Stimulated activated naive CD4-positive, alpha-beta T cell (primary cell): ENCODE measurements around the gene FILIP1.
"Not testable (repeated sequence)": the region's sequence is repeated elsewhere in the genome, so short reads cannot be mapped to it uniquely, and the experiment has no call there.

Source experiments
- DNase-seq, 6 experiments: peaks; one replicate each; lab custom pipeline; 2025; lab: John Stamatoyannopoulos, UW

Gene FILIP1

DNA sequence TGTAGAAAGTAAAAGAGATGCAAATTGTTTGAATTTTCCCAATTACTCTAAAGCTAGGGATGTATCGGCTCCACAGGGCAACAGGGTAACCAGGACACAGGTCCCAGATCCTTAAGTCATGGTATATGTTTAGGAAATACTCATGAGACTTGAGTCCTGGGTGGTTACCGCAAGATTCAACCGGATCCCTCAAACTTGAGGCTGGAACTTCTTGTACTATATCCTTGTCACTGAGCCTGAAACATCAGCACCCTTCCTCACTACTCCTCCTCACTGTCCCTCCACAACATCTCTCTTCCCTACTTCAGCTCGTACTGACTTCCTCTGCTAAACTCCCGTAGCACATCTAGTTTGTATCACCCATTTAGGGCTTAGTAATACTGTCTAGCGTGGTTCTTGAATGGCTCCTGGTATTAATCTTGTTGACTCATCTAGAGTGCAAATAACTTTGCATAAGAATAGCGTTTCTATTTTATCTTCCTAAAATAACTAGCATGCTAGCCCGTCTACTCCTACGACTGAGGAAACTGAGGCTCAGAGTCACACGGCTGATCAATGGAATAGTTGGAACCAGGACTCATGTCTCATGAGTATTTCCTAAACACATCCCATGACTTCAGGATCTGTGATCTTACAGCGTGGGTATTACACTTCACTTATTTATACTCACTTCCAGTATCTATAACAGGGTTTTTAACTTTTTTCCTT lies 72.1 kb downstream of the FILIP1 start:
- DNase-seq, result no peak

DNA sequence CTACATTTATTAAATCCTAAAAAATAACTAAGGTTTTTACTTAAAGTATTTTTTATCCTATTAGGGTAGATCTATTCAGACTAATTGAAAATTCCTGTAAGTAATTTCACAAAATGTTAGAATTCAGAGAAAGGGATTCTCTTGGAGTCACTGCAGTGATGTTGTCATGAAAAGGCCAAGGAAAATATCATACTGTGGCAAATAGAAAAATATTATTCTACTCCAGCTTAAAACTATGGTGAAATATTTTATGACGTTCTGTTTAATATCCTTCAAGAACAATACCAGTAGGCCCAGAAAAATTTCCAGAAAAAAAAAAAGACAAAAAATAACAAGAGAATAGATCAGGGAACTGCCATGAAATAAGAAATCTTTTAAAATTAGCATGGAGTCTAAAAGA lies 73.6 kb downstream of the FILIP1 start:
- DNase-seq, result no peak

GRCh38 chr6:75419416-75419815 lies 74.2 kb downstream of the FILIP1 start:
- no peak for DNase-seq

- DNase-seq, result no peak
Observed at GRCh38 chr6:75418233-75418632, 75.4 kb downstream of the FILIP1 start.

- DNase-seq, result no peak
Observed at GRCh38 chr6:75416443-75416842, 77.2 kb downstream of the FILIP1 start.

GRCh38 chr6:75415804-75416203 lies 77.8 kb downstream of the FILIP1 start:
- DNase-seq, result no peak

DNA sequence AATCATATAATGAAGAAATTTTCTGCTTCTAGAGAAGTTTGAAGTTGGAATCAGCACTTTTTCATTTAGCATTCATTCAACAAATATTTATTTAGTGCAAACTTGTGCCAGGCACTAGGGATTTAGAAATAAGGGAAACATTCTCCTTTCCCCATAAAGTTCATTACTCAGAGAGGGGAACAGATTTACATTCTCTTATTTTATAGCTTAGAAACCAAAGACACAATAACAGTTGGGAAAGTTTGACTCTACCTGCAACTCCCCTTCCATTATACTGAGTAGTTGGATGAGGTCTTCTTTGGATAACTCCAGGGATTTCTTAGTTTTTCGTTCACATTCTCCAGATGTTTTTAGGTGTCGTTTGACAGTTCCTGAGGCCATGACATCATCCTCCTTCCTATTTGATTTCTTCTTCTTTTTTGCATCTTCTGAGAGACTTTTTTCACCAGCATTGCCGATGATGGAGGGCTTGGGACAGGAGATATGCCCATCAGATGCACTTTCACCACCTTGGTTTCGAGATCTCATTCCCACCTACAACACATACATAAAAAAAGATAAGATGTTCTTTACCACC lies 79.1 kb downstream of the FILIP1 start:
- no peak for DNase-seq

DNA sequence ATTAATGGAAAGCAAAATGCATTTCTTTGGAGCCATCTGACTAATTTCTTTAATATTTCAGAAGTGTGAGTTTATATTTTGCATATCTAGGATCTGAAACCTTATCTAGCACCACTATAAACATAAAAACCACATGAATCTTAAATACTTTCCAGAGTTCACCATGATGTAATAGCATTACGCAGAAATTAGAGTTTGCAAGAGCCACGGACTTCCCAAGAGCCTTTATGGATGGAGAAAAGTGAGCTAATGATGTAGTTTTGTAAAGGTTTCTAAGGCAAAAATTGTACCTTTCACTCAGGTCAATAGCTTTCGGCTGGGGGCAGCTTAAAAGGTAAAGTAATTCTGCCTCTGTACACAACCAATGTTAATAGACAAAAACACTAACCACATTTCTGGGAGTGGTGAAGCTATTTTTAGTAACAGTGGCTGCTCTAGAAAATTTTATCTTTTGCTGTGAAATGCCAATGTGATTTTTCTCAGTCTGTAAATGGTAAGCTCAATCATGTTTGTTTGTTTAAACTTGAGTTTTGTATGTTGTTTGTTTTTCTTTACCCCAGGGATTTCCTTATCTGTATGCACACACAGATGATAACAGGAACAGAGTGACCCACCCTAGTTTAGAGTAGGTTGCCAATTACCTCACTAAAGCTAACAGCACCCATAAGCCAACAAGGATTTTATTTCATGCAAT lies 80.5 kb downstream of the FILIP1 start:
- no peak for DNase-seq

DNA sequence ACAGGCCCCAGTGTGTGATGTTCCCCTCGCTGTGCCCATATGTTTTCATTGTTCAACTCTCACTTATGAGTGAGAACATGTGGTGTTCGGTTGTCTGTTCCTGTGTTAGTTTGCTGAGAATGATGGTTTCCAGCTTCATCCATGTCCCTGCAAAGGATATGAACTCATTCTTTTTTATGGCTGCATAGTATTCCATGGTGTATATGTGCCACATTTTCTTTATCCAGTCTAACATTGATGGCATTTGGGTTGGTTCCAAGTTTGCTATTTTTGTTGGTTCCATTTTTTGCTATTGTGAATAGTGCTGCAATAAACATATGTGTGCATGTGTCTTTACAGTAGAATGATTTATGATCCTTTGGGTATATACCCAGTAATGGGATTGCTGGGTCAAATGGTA lies 83.0 kb downstream of the FILIP1 start:
- not testable (repeated sequence) for DNase-seq

GRCh38 chr6:75409928-75410327 lies 83.7 kb downstream of the FILIP1 start:
- DNase-seq, result no peak

DNA sequence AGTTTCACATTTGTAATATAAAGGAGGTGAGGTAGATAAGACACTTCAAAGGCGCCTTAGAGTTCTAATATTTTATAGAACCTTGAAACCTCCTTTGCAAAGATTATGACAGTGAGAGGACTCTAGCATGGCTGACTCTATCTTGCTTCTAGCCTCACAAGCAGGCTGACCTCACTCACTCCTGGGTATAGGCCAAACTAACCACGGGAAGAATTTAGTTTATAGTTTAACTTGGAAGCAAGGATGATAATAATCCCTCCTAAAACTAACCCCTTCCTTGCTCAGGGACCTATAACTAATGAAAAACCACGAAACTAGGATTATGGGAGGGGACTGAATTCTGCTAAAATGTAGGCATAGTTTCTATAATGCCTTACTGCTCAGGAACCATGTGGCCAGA lies 84.3 kb downstream of the FILIP1 start:
- no peak for DNase-seq

GRCh38 chr6:75403563-75404080 lies 90.0 kb downstream of the FILIP1 start:
- no peak for DNase-seq

GRCh38 chr6:75402296-75402695 lies 91.3 kb downstream of the FILIP1 start:
- no peak for DNase-seq

DNA sequence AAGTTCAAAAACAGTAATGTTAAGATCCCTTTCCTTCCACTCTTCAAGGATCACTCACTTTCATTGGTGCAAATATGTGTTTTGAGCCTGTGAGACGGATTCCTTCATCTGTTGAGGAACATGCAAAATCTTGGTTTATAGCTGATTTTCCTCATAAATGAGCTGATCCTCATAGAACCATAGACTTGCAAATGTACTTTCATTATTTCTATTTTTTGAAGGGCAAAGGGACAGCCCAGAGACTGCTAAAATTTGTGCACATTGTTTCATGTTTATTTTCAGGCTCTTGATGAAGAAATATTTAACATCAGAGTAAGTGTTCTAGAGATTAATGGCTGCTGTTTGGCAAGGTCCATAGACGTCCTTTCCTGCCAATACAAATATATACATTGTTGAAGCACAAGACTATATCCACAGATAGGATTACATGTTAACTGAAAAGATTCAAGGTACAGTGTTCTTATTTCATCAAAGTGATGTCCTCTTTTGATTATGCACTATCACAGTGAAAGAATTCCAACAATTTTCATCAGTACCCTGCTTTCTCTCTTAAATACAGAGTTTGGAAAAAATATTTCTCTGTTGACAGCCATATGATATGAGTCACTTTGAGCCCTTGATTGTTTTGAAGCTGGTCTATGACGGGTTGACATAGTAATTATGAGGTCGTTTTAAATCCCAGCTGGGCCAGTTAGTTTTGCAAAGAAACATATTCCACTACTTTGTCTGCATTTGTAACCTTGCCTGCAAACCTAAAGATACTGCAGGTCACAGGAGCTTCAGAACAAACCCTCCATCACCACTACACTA lies 95.7 kb downstream of the FILIP1 start:
- DNase-seq, result no peak

- no peak for DNase-seq
Observed at GRCh38 chr6:75397171-75397570, 96.4 kb downstream of the FILIP1 start.

DNA sequence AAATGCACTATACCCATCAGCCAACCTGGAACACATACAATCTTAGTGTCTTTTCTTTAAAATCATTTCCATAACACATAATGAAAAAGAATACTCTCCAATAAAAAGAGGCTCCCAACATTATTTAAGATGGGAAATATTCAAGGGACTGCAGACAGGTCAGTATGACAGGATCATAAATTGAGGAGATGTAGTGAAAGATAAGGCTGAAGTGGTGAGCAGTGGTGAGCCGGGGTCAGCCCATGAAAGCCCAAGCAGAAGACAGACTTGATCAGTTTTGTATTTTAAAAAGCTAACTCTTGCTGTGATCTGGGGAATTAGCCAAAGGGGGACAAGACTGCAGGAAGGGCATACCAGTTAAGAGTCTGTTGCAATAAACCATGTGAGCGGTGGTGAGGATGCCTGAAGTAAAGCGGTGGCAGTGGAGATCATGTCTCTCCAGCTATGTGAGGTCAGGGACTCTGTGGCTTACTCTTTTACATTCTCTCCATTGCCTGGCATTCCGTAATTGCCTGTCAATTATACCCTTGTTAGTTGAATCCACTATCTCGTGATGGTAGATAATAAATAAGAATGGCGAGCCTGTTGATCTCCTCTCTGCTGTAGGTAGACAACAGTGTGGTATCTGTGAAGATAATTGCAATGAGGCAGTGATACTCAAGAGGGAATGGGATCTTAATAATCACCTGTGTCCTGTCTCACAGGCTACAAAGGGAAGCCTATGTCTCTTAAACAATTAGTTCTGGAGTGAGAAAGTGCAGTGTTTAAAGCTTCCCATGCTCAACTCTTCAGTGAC lies 97.4 kb downstream of the FILIP1 start:
- no peak for DNase-seq

- DNase-seq, result no peak
Observed at GRCh38 chr6:75393806-75394205, 99.8 kb downstream of the FILIP1 start.

- no peak for DNase-seq
Observed at GRCh38 chr6:75391276-75391675, 102.3 kb downstream of the FILIP1 start.

- no peak for DNase-seq
Observed at GRCh38 chr6:75386050-75386770, 107.4 kb downstream of the FILIP1 start.

GRCh38 chr6:75384116-75384515 lies 109.5 kb downstream of the FILIP1 start:
- no peak for DNase-seq

DNA sequence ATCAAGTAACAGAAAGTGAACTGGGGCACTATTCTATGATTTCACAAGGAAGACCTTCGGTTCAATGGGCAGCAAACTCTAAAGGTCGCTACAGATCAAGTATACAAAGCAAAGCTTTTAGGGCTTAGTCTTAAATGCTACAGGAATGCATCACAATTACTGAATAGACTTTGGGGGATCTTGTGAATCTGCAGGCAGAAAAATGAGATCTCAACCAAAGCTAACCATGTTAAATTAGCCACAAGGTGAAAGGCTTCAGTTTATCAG lies 111.0 kb downstream of the FILIP1 start:
- no peak for DNase-seq
